Measurements from ENCODE around the gene BCL2A1. TPM values are rescaled to one million over a fixed set of nuclear protein-coding genes. Genes with fewer than 3 reads are reported as not detected.
"Not testable (repeated sequence)": the region's sequence is repeated elsewhere in the genome, so short reads cannot be mapped to it uniquely, and the experiment has no call there.

BCL2A1 gene
- total RNA-seq, 3 donors from 2014 or later = 1.0 to 5.6 (median 1.8) TPM

DNA sequence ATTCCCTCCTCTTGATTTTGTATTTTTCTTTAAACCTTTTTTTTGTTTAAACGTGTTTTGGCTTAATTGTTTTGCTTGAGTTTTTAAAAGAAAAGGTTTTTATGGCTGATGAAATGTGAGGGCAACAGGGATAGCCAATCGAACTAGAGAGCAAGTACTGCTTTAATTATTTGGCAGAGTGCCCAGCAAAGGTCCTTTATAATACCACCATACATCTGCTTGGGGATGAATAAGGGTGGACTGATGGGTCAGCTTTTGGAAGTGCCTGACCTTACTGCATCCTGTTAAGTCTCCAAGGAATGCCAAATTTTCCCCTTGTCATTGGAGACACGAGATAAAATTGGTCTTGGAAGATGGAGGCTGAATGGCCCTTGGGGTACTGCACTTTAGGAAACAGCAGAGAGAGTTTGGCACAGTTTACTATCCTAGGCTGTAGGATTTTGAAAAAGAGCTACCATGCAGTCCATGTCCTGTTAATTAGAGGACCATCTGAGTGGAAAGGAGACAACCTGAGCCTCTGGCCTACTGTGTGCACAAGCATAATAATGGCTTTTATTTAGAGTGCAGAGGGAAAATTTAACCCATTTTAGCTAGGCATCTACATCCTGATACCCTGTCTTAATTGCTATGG lies 54.4 kb downstream of the BCL2A1 start:
- TF ChIP-seq, protein P1, sequence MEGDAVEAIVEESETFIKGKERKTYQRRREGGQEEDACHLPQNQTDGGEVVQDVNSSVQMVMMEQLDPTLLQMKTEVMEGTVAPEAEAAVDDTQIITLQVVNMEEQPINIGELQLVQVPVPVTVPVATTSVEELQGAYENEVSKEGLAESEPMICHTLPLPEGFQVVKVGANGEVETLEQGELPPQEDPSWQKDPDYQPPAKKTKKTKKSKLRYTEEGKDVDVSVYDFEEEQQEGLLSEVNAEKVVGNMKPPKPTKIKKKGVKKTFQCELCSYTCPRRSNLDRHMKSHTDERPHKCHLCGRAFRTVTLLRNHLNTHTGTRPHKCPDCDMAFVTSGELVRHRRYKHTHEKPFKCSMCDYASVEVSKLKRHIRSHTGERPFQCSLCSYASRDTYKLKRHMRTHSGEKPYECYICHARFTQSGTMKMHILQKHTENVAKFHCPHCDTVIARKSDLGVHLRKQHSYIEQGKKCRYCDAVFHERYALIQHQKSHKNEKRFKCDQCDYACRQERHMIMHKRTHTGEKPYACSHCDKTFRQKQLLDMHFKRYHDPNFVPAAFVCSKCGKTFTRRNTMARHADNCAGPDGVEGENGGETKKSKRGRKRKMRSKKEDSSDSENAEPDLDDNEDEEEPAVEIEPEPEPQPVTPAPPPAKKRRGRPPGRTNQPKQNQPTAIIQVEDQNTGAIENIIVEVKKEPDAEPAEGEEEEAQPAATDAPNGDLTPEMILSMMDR (IDR thresholded peaks at IDR 0.05) = no peak
- H3K9me3 ChIP-seq = peaks cover 93% of the 10 kb centered on the region

DNA sequence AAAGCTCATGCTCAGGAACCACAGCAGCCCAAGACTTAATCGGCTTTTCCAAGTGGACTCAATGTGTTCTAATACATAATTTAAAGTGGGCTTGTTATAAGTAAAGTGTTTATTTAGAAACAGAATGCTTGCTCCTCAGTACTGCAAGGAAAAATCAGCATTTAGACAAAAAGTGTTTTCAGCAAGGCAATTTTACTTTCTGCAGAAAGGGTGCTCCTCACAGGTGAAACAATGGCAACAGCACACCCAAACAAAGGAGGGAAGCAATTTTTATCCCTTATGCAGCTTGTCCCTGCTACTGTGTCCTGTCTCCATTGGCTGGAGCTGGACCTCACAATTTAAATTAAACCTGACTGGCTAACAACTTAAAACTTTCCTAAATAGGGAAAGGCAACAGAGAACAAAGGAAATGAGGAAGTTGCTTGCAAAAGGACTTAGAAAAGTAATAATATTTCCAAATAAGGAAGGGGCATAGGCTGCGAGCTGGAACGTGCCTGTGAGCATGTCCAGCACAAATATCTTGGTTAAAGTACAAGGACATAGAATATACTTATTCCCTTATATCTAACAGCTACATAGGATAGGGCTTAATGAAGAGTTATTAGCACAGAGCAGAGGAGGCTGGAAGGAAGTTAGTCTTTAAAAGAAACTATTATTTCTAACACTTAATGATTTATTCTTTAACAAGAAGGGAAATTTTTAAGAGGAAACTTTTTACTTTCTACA lies 55.1 kb downstream of the BCL2A1 start:
- H3K4me3 ChIP-seq; intact Hi-C loops (cut with DNase I, micrococcal nuclease); DNase-seq; ATAC-seq; H3K4me1 ChIP-seq (ENCODE audit: low read depth); H3K36me3 ChIP-seq (ENCODE audit: low read depth): not testable (repeated sequence)
- peaks cover 87% of the 10 kb centered on the region for H3K9me3 ChIP-seq

More for the DNA sequence above, 54.4 kb downstream of the BCL2A1 start:
- DNase-seq (no peak), ATAC-seq (no peak)
- no peaks in the 10 kb centered on the region for H3K36me3 ChIP-seq (ENCODE audit: low read depth)
- H3K4me3 ChIP-seq = no peak overlapping the region
- intact Hi-C loops (cut with DNase I, micrococcal nuclease) = no loop called here
- no peaks in the 10 kb centered on the region for H3K4me1 ChIP-seq (ENCODE audit: low read depth)

DNA sequence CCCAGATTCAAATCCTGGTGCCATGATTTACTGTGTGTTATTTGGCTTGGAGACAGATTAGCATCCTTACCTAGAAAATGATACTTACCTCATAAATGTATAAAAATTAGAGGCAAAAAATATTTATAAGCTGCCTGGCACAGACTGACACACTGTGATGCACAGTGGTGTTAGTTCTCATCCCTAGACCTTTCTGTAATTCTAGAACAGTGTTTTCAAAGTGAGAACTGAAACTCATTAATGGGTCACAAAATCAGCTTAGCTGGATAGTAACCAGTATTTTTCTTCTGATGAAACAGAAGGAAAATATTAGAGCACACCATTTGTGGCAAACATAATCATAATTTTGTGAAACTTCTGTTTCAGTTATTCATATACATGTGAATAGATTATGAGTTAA lies 56.3 kb downstream of the BCL2A1 start:
- DNase-seq (no peak), ATAC-seq (no peak)
- Histone ChIP-seq H3K4me3 (no peak overlapping the region), H3K4me1 (ENCODE audit: low read depth) (no peaks in the 10 kb centered on the region), H3K36me3 (ENCODE audit: low read depth) (no peaks in the 10 kb centered on the region), H3K9me3 (peaks cover 75% of the 10 kb centered on the region)
- intact Hi-C loops (cut with DNase I, micrococcal nuclease) = no loop called here
- TF ChIP-seq, protein P1 (IDR thresholded peaks at IDR 0.05) = no peak

Other genes starting within 250 kb of the BCL2A1 start
- 10 to 100 TPM; 16.7 to 27.0 (median 19.2) TPM for gene MTHFS, start 74.2 kb downstream of the BCL2A1 start, total RNA-seq
- gene ZFAND6, start 88.5 kb upstream of the BCL2A1 start, total RNA-seq = 10 to 100 TPM; 73.0 to 83.3 (median 76.5) TPM
- 10 to 100 TPM; 19.1 to 21.9 (median 20.0) TPM for gene FAH, start 181.8 kb upstream of the BCL2A1 start, total RNA-seq